Spleen (tissue), 7 donors: Measurements from ENCODE around the gene NRL.

Experiments used
- POLR2A ChIP-seq, 3 donors: fragments of 450-650 bp; IDR thresholded peaks; one replicate each; pipeline ENCODE4 v1.5.1; 2017; ENCODE audit warnings: antibody characterized with exemption in 3 of 3, mild to moderate bottlenecking in 1 of 3
- POLR2AphosphoS5 ChIP-seq, 3 donors: sonication (generic); formaldehyde crosslinking; IDR thresholded peaks; one replicate each; pipeline ENCODE4 v1.5.1; 2017; ENCODE audit warnings: antibody characterized with exemption in 3 of 3
- TF ChIP-seq, protein P1 (sequence below), 11 experiments: fragments of 200-600 bp in 7 of 11; fragments of 450-650 bp in 4 of 11; sonication (generic) in 4 of 11; IDR thresholded peaks in 8 of 11; conservative IDR thresholded peaks in 3 of 11; 1 replicate in 7 of 11; 2 replicates in 4 of 11; pipeline versions ENCODE4 v1.4.0 to v1.8.0; 2016 to 2021; ENCODE audit warnings: antibody characterized with exemption in 11 of 11, inconsistent platforms in 4 of 11, mild to moderate bottlenecking in 1 of 11
- donor health status: DM: no; HTN: no; CAD: no; lungs with moderate emphysema.
- donor health status: DM: no; HTN: no; CAD: no.
- donor health status: DM: no; HTN: no; CAD: no.

GRCh38 chr14:24081739-24082211, 33.0 kb downstream of the NRL start:
- TF ChIP-seq, protein P1, sequence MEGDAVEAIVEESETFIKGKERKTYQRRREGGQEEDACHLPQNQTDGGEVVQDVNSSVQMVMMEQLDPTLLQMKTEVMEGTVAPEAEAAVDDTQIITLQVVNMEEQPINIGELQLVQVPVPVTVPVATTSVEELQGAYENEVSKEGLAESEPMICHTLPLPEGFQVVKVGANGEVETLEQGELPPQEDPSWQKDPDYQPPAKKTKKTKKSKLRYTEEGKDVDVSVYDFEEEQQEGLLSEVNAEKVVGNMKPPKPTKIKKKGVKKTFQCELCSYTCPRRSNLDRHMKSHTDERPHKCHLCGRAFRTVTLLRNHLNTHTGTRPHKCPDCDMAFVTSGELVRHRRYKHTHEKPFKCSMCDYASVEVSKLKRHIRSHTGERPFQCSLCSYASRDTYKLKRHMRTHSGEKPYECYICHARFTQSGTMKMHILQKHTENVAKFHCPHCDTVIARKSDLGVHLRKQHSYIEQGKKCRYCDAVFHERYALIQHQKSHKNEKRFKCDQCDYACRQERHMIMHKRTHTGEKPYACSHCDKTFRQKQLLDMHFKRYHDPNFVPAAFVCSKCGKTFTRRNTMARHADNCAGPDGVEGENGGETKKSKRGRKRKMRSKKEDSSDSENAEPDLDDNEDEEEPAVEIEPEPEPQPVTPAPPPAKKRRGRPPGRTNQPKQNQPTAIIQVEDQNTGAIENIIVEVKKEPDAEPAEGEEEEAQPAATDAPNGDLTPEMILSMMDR (IDR thresholded peaks at IDR 0.05 in 8 of 11, conservative IDR thresholded peaks at IDR 0.05 in 3 of 11), result no peak
- TF ChIP-seq POLR2AphosphoS5 (IDR thresholded peaks at IDR 0.05) (no peak), POLR2A (IDR thresholded peaks at IDR 0.05) (no peak)
